Liver (tissue), 9 donors: Measurements from ENCODE around the gene ZNF165. TPM values are rescaled to one million over a fixed set of nuclear protein-coding genes. Genes with fewer than 3 reads are reported as not detected.
A peak's percentile ranks its signal among the peaks of the same experiment; 100 is the strongest.

Experiments
- DNase-seq: peaks from one replicate; pipeline ENCODE4 v3.0.0-alpha.2; 2017; ENCODE audit warnings: low spot score
- H3K27ac ChIP-seq, 2 donors: one replicate each; pipeline ENCODE4 v1.7.0; 2013; ENCODE audit warnings: inconsistent platforms in 2 of 2, low read length in 2 of 2, control low read depth in 1 of 2, low read depth in 1 of 2, mild to moderate bottlenecking in 1 of 2
- H3K27me3 ChIP-seq, 4 donors: one replicate each; pipeline versions ENCODE4 v1.6.1 to v1.7.0; 2013; ENCODE audit warnings: low read length in 3 of 4, inconsistent platforms in 1 of 4, mild to moderate bottlenecking in 1 of 4, moderate library complexity in 1 of 4; ENCODE audit not compliant: control insufficient read depth in 4 of 4, insufficient read depth in 4 of 4
- H3K36me3 ChIP-seq, 4 donors: one replicate each; pipeline versions ENCODE4 v1.6.1 to v1.7.0; 2013; ENCODE audit warnings: low read length in 3 of 4, mild to moderate bottlenecking in 3 of 4, low read depth in 1 of 4, moderate library complexity in 1 of 4; ENCODE audit not compliant: control insufficient read depth in 4 of 4, insufficient read depth in 3 of 4
- H3K4me1 ChIP-seq, 4 donors: one replicate each; pipeline versions ENCODE4 v1.6.1 to v1.7.0; 2013; ENCODE audit warnings: low read length in 3 of 4, mild to moderate bottlenecking in 3 of 4, moderate library complexity in 1 of 4; ENCODE audit not compliant: control insufficient read depth in 4 of 4, insufficient read depth in 4 of 4
- H3K4me3 ChIP-seq, 3 donors: one replicate each; pipeline versions ENCODE4 v1.6.1 to v1.7.0; 2013; ENCODE audit warnings: low read length in 3 of 3, control low read depth in 1 of 3, low read depth in 1 of 3, mild to moderate bottlenecking in 1 of 3
- H3K9ac ChIP-seq, 2 donors: one replicate each; pipeline ENCODE4 v1.7.0; 2013; ENCODE audit warnings: low read length in 2 of 2, mild to moderate bottlenecking in 2 of 2, moderate library complexity in 2 of 2, control low read depth in 1 of 2, low read depth in 1 of 2
- H3K9me3 ChIP-seq, 4 donors: one replicate each; pipeline versions ENCODE4 v1.6.1 to v1.7.0; 2013; ENCODE audit warnings: low read length in 3 of 4; ENCODE audit not compliant: control insufficient read depth in 4 of 4
- ATF3 ChIP-seq: IDR thresholded peaks from 2 replicates; pipeline ENCODE4 v1.6.1; 2016; ENCODE audit warnings: antibody characterized with exemption
- CTCF ChIP-seq: fragments of 150-350 bp; IDR thresholded peaks from 2 replicates; pipeline ENCODE4 v1.5.1; 2017; ENCODE audit warnings: improper control_type of control experiment, low read depth, low read length; ENCODE audit not compliant: missing input control
- EGR1 ChIP-seq, 2 donors: IDR thresholded peaks; 2 replicates each; pipeline ENCODE4 v1.6.1; 2016 to 2018; ENCODE audit warnings: antibody characterized with exemption in 2 of 2, low read depth in 2 of 2
- FOXA1 ChIP-seq: IDR thresholded peaks from 2 replicates; pipeline ENCODE4 v1.6.1; 2016; ENCODE audit warnings: antibody characterized with exemption
- FOXA2 ChIP-seq: IDR thresholded peaks from 2 replicates; pipeline ENCODE4 v1.6.1; 2016; ENCODE audit warnings: antibody characterized with exemption
- GABPA ChIP-seq, 2 donors: IDR thresholded peaks in 1 of 2; conservative IDR thresholded peaks in 1 of 2; 2 replicates each; pipeline ENCODE4 v1.6.1; 2016; ENCODE audit warnings: antibody characterized with exemption in 2 of 2, mild to moderate bottlenecking in 1 of 2, moderate library complexity in 1 of 2
- HNF4A ChIP-seq, 2 donors: conservative IDR thresholded peaks; 2 replicates each; pipeline ENCODE4 v1.6.1; 2016; ENCODE audit warnings: antibody characterized with exemption in 2 of 2, mild to moderate bottlenecking in 2 of 2
- HNF4G ChIP-seq: IDR thresholded peaks from 2 replicates; pipeline ENCODE4 v1.6.1; 2016; ENCODE audit warnings: antibody characterized with exemption
- JUND ChIP-seq, 2 donors: IDR thresholded peaks; 2 replicates each; pipeline ENCODE4 v1.6.1; 2016; ENCODE audit warnings: antibody characterized with exemption in 2 of 2
- NR2F2 ChIP-seq: IDR thresholded peaks from 2 replicates; pipeline ENCODE4 v1.6.1; 2016; ENCODE audit warnings: antibody characterized with exemption
- RAD21 ChIP-seq, 2 donors: IDR thresholded peaks; 2 replicates each; pipeline ENCODE4 v1.6.1; 2016; ENCODE audit warnings: antibody characterized with exemption in 2 of 2, mild to moderate bottlenecking in 2 of 2
- RXRA ChIP-seq, 2 donors: IDR thresholded peaks; 2 replicates each; pipeline ENCODE4 v1.6.1; 2017 to 2018; ENCODE audit warnings: antibody characterized with exemption in 2 of 2, mild to moderate bottlenecking in 1 of 2
- SP1 ChIP-seq: IDR thresholded peaks from 2 replicates; pipeline ENCODE4 v1.6.1; 2018; ENCODE audit warnings: antibody characterized with exemption, mild to moderate bottlenecking
- TAF1 ChIP-seq: conservative IDR thresholded peaks from 2 replicates; pipeline ENCODE4 v1.6.1; 2016; ENCODE audit warnings: antibody characterized with exemption, mild to moderate bottlenecking
- YY1 ChIP-seq: IDR thresholded peaks from 2 replicates; pipeline ENCODE4 v1.6.1; 2016; ENCODE audit warnings: antibody characterized with exemption, mild to moderate bottlenecking
- WGBS: extraction: QIAGEN DNeasy Blood & Tissue Kit; methylation state at CpG from one replicate; pipeline ENCODE4 v1.1.7; 2013; 5-methylcytosine and 5-hydroxymethylcytosine counted together
- polyA plus RNA-seq, 2 donors: library from polyadenylated mRNA; stranded (reverse) in 1 of 2; unstranded in 1 of 2; fragments of 200-250 nt in 1 of 2; fragments of >200 nt in 1 of 2; fragmentation: Nextera tagmentation in 1 of 2; extraction: Ambion mirVana in 1 of 2; gene quantifications; one replicate each; pipeline versions ENCODE4 v1.2.1 to v1.2.3, GENCODE V29; 2013 to 2015
- total RNA-seq, 2 donors: library from RNA; depleted of rRNA; stranded (reverse); fragments of >200 nt; gene quantifications; one replicate each; pipeline ENCODE4 v1.2.3, GENCODE V29; 2014
- TF ChIP-seq, protein P1 (sequence below): IDR thresholded peaks from 2 replicates; pipeline ENCODE4 v1.6.1; 2016; ENCODE audit warnings: antibody characterized with exemption
- TF ChIP-seq, protein P2 (sequence below): IDR thresholded peaks from 2 replicates; pipeline ENCODE4 v1.6.1; 2016; ENCODE audit warnings: antibody characterized with exemption, mild to moderate bottlenecking
- TF ChIP-seq, protein P3 (sequence below): IDR thresholded peaks from 2 replicates; pipeline ENCODE4 v1.6.1; 2016; ENCODE audit warnings: antibody characterized with exemption
- donor health status: healthy.
- donor health status: healthy.
- donor health status: healthy.
- donor health status: healthy.
- donor health status: healthy.

The ZNF165 gene
- total and polyA plus RNA-seq, 4 donors = 0.51 to 1.3 (median 0.58) TPM

DNA sequence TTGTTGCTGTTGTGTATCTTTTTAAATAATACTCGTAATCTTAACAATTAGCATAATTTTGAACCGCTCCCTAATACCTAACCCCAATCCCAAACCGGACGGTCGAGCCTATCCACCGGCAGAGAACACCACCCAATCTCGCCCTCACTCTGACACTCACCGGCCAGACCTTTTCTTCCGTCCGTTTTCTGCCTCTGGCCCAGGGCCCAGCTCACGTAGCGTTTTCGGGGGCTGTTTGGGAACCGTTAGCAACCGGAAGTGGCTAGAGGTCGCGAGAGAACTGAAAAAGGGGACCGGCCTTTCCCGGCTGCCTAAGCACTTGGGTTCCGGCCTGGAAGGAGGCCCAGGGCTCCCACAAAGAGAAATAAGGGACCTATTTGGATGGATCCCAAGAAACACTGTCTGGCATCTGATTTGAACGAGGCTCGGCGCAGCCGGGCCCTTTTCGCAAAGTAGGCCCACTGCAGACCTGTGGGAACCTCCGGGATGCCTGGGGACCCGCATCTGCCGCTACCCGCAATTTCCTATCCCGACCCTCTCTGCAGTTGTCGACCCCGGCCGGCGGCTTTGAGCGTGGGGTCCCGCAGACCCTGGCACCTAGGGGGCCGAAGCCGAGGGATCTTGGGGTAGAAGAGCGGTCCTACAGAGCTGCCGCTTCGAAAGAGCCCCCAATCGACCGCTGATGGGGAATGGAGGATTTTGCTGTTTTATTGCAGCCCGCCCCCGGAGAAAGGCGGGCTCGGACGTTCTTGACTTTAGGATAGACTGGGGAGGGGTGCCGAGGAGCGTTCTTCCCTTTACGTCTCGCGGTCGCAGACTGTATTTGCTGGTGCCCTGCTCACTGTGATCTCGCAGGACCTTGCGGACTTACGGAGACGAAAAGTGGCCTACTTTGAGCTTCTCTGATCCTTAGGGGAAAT is 56.5 kb downstream of the ZNF165 start:
- DNase-seq = peak; percentile 87
- Histone ChIP-seq H3K9ac (peak overlapping the region; percentile 96), H3K4me3 (peak overlapping the region; percentile 64 to 86 (median 85)), H3K4me1 (peaks cover 2 to 30% (median 19%) of the 10 kb centered on the region in 4 donors), H3K9me3 (no peaks in the 10 kb centered on the region), H3K36me3 (no peaks in the 10 kb centered on the region), H3K27me3 (no peaks in the 10 kb centered on the region), H3K27ac (peak overlapping the region; percentile 88 to 91)
- WGBS = under 1% methylated on average over 58 of the region's 58 CpGs
- TF ChIP-seq EGR1 (IDR thresholded peaks at IDR 0.05; ENCODE audit: low read depth in 2 of 2) = peak; percentile 35 to 70
- TF ChIP-seq HNF4G = no peak
- TF ChIP-seq, protein P1, sequence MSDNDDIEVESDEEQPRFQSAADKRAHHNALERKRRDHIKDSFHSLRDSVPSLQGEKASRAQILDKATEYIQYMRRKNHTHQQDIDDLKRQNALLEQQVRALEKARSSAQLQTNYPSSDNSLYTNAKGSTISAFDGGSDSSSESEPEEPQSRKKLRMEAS = peak; percentile 54
- TF ChIP-seq ATF3 = peak; percentile 45
- no peak for TF ChIP-seq FOXA1
- TF ChIP-seq FOXA2 = no peak
- no peak for TF ChIP-seq CTCF
- TF ChIP-seq YY1 = peak; percentile 88
- TF ChIP-seq JUND (IDR thresholded peaks at IDR 0.05) = no peak
- peak; percentile 93 to 97 for TF ChIP-seq GABPA (IDR thresholded peaks at IDR 0.05 in 1 of 2, conservative IDR thresholded peaks at IDR 0.05 in 1 of 2)
- TF ChIP-seq HNF4A (conservative IDR thresholded peaks at IDR 0.05) = peak; percentile 27 to 42
- peak; percentile 52 for TF ChIP-seq SP1
- TF ChIP-seq, protein P2, sequence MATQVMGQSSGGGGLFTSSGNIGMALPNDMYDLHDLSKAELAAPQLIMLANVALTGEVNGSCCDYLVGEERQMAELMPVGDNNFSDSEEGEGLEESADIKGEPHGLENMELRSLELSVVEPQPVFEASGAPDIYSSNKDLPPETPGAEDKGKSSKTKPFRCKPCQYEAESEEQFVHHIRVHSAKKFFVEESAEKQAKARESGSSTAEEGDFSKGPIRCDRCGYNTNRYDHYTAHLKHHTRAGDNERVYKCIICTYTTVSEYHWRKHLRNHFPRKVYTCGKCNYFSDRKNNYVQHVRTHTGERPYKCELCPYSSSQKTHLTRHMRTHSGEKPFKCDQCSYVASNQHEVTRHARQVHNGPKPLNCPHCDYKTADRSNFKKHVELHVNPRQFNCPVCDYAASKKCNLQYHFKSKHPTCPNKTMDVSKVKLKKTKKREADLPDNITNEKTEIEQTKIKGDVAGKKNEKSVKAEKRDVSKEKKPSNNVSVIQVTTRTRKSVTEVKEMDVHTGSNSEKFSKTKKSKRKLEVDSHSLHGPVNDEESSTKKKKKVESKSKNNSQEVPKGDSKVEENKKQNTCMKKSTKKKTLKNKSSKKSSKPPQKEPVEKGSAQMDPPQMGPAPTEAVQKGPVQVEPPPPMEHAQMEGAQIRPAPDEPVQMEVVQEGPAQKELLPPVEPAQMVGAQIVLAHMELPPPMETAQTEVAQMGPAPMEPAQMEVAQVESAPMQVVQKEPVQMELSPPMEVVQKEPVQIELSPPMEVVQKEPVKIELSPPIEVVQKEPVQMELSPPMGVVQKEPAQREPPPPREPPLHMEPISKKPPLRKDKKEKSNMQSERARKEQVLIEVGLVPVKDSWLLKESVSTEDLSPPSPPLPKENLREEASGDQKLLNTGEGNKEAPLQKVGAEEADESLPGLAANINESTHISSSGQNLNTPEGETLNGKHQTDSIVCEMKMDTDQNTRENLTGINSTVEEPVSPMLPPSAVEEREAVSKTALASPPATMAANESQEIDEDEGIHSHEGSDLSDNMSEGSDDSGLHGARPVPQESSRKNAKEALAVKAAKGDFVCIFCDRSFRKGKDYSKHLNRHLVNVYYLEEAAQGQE = peak; percentile 66
- peak; percentile 70 for TF ChIP-seq NR2F2
- peak; percentile 44 to 56 for TF ChIP-seq RXRA (IDR thresholded peaks at IDR 0.05)
- peak; percentile 51 to 57 for TF ChIP-seq RAD21 (IDR thresholded peaks at IDR 0.05)
- peak; percentile 67 for TF ChIP-seq TAF1
- TF ChIP-seq, protein P3, sequence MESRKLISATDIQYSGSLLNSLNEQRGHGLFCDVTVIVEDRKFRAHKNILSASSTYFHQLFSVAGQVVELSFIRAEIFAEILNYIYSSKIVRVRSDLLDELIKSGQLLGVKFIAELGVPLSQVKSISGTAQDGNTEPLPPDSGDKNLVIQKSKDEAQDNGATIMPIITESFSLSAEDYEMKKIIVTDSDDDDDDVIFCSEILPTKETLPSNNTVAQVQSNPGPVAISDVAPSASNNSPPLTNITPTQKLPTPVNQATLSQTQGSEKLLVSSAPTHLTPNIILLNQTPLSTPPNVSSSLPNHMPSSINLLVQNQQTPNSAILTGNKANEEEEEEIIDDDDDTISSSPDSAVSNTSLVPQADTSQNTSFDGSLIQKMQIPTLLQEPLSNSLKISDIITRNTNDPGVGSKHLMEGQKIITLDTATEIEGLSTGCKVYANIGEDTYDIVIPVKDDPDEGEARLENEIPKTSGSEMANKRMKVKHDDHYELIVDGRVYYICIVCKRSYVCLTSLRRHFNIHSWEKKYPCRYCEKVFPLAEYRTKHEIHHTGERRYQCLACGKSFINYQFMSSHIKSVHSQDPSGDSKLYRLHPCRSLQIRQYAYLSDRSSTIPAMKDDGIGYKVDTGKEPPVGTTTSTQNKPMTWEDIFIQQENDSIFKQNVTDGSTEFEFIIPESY = peak; percentile 98
